Measurements from ENCODE around the gene PPIF. TPM values are rescaled to one million over a fixed set of nuclear protein-coding genes. Genes with fewer than 3 reads are reported as not detected.

The PPIF gene
- total RNA-seq, 4 donors from 2014 or later: 40.2 to 141 (median 56.6) TPM

DNA sequence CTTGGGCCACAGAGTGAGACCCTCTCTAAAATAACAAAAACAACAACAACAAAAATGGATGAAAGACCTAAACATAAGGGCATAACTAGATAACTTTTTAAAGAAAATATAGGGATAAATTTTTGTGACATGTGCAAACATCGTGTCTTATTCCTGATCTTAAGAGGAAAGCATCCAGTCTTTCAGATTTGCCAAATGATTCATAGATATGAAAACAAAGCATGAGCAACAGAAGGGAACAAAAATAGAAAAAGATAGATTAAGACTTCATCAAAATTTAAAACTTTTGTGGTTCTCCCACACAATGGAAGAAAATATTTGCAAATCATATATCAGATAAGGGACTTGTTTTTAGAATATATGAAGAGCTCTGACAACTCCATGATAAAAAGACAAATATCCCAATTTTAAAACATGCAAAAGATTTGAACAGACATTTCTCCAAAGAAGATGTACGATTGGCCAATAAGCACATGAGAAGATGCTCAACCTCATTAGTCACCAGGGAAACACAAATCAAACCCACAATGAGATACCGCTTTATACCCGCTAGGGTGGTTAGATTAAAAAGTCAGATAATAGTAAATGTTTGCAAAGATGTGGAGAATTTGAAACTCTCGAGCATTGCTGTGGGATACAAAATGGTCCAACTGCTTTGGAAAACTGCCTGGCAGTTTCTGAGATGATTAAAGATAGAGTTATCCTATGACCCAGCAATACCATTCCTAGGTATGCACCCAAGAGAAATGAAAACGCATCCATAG lies 20.3 kb downstream of the PPIF start:
- DNase-seq: no peak
- Histone ChIP-seq H3K27me3 (no peaks in the 10 kb centered on the region), H3K36me3 (no peaks in the 10 kb centered on the region), H3K4me3 (no peak overlapping the region), H3K4me1 (no peaks in the 10 kb centered on the region), H3K27ac (no peak overlapping the region), H3K9me3 (peaks cover 0 to 8% (median 0%) of the 10 kb centered on the region in 3 donors)
- no peak for TF ChIP-seq POLR2A (IDR thresholded peaks at IDR 0.05)
- TF ChIP-seq, protein P1, sequence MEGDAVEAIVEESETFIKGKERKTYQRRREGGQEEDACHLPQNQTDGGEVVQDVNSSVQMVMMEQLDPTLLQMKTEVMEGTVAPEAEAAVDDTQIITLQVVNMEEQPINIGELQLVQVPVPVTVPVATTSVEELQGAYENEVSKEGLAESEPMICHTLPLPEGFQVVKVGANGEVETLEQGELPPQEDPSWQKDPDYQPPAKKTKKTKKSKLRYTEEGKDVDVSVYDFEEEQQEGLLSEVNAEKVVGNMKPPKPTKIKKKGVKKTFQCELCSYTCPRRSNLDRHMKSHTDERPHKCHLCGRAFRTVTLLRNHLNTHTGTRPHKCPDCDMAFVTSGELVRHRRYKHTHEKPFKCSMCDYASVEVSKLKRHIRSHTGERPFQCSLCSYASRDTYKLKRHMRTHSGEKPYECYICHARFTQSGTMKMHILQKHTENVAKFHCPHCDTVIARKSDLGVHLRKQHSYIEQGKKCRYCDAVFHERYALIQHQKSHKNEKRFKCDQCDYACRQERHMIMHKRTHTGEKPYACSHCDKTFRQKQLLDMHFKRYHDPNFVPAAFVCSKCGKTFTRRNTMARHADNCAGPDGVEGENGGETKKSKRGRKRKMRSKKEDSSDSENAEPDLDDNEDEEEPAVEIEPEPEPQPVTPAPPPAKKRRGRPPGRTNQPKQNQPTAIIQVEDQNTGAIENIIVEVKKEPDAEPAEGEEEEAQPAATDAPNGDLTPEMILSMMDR (IDR thresholded peaks at IDR 0.05): no peak
- intact Hi-C loops (cut with DNase I): no loop called here
- WGBS, 2 donors: 57 to 69% methylated on average over 6 of the region's 6 CpGs

DNA sequence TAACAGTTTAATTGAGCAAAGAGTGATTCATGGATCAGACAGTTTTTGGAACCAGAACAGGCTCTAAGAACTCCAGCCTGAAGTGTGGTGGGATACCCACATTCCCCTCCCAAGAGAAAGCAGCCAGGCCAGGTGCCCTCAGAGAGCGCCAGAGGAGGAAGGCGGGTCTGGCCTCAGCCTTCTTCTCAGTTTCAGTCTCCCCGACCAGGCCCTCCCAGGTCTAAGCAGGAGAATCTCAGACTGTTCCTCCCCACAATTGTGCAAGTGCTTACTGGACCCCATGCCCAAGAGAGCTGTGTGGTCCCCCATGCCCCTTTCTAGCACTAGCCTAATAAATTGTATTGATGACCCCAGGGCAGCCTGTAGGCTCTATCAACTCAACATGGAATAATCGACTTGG lies 25.6 kb downstream of the PPIF start:
- Histone ChIP-seq H3K4me3 (no peak overlapping the region), H3K27me3 (no peaks in the 10 kb centered on the region), H3K4me1 (peaks cover 3 to 13% (median 9%) of the 10 kb centered on the region in 3 donors), H3K9me3 (peaks cover 0 to 8% (median 0%) of the 10 kb centered on the region in 3 donors), H3K36me3 (no peaks in the 10 kb centered on the region), H3K27ac (no peak overlapping the region)
- no peak for DNase-seq
- 80 to 87% methylated on average over 3 of the region's 4 CpGs for WGBS, 2 donors
- intact Hi-C loops (cut with DNase I): loop anchor here (5.0 kb wide), 1 partner anchor 94 kb away; no protein-coding TSS in a partner anchor
- TF ChIP-seq, protein P1 (IDR thresholded peaks at IDR 0.05): no peak
- TF ChIP-seq POLR2A (IDR thresholded peaks at IDR 0.05): no peak

DNA sequence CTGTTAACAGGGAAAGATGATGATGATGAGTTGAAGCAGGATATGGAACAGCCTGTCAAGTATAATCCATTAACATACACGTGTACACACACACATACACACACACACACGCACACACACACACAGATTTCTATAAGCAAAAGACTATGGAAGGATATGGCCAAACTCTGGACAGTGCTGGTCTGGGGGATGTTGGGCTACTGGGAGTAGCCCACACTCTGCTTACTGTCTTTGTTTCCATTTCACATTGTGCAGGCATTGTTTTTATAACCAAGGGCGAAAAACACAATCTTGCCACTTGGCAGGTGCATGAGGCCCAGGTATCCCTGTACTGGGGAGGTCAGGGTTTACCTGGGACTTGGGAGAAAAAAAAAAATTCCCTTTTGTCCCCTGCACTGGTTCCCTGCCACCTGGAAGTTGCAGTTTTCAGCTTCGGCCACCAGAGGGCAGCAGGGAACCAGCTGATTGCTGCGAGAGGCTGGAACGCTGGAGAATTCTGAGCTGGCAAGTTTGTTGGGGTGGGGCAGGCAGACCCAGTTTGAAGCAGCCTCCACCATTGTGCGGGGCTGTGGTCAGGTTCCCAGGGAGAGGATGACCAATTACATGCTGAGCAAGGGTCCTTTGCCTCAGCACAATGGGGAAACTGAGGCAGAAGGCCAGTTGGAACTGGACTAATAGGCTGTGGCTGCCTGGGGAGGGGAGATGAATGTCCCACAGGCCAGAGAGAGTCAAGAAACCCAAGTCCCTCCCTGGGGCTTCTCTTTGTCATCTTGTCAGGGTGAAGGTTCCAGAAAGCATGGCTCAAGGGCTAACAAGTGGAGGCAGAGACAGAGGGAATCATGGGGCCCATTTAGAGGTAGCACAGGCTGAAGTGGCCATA lies 27.3 kb downstream of the PPIF start:
- Histone ChIP-seq H3K36me3 (no peaks in the 10 kb centered on the region), H3K9me3 (peaks cover 0 to 8% (median 0%) of the 10 kb centered on the region in 3 donors), H3K4me1 (peaks cover 3 to 21% (median 12%) of the 10 kb centered on the region in 3 donors), H3K27ac (no peak overlapping the region), H3K4me3 (no peak overlapping the region), H3K27me3 (no peaks in the 10 kb centered on the region)
- 11 to 12% methylated on average over 3 to 4 of the region's 7 CpGs for WGBS, 2 donors
- TF ChIP-seq POLR2A (IDR thresholded peaks at IDR 0.05): no peak
- TF ChIP-seq, protein P1 (IDR thresholded peaks at IDR 0.05): peak; percentile 91 to 100 (median 97)
- DNase-seq: no peak
- intact Hi-C loops (cut with DNase I): loop anchor here (5.0 kb wide), 1 partner anchor 93 kb away; no protein-coding TSS in a partner anchor

DNA sequence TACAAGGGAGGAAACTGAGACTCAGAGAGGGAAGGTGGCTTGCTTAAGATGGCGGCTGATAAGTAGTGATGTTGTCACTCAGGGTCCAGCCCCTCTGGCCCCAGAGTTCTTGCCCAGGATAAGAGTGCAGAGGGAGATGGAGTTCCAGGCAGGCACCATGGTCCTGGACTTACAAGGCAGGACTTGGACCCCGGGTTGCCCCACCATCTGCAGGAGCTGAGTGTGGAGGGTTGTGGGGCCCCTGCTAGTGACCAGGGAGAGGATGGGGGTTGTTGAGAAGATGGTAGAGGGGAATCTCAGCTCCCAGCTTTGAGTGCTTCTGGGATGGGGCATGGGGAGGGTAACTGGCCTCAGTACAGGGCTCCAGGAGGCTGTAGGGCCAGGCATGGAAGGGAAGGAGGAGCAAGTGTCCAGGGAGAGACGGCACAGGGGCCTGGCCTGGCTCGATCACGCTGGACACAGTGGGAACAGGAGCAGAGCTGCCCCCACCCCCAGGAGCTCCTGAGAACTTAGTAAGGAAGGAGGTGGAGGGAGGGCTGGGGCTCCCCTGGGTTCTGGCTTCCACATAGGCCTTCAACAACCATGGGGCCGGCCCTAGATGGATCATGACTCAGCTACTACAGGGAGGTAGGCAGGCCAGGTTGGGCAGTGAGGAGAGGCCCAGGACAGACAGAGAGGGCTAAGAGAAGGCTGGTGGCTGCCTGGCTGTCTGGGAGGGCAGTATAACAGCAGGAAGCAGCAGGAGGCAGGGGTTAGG lies 28.2 kb downstream of the PPIF start:
- intact Hi-C loops (cut with DNase I): no loop called here

More for the DNA sequence above, 28.2 kb downstream of the PPIF start:
- no peaks in the 10 kb centered on the region for H3K36me3 ChIP-seq
- TF ChIP-seq POLR2A (IDR thresholded peaks at IDR 0.05): no peak
- TF ChIP-seq, protein P1 (IDR thresholded peaks at IDR 0.05): no peak
- no peaks in the 10 kb centered on the region for H3K27me3 ChIP-seq
- H3K4me1 ChIP-seq: peaks cover 3 to 30% (median 21%) of the 10 kb centered on the region in 3 donors
- peaks cover 0 to 3% (median 0%) of the 10 kb centered on the region in 3 donors for H3K9me3 ChIP-seq
- H3K4me3 ChIP-seq: no peak overlapping the region
- DNase-seq: no peak
- WGBS, 2 donors: 74 to 97% methylated on average over 4 to 6 of the region's 6 CpGs
- no peak overlapping the region for H3K27ac ChIP-seq

Measured in esophagus squamous epithelium (tissue), 5 donors.